Measurements from ENCODE around the gene TNRC6C. TPM values are rescaled to one million over a fixed set of nuclear protein-coding genes. Genes with fewer than 3 reads are reported as not detected.

Gene TNRC6C
- total RNA-seq, 2 experiments from 2014 or later, result 10.9 to 15.6 TPM

- H3K27ac Mint-ChIP-seq, result no peak overlapping the region
- H3K36me3 Mint-ChIP-seq, result no peaks in the 10 kb centered on the region
- ChIA-PET POLR2A (interaction anchor here (0.8 kb wide), 1 partner anchor 9 kb away, joined by 4 read pairs; no protein-coding TSS in a partner anchor), CTCF (interaction anchor here (0.7 to 1.7 kb wide), 2 partner anchors 9 to 76 kb away, joined by 3 read pairs; no protein-coding TSS in a partner anchor)
- intact Hi-C loops (cut with micrococcal nuclease), result no loop called here
- H3K27me3 Mint-ChIP-seq, result peaks cover 3% of the 10 kb centered on the region
- DNase-seq, result no peak
- peaks cover 14% of the 10 kb centered on the region for H3K4me1 Mint-ChIP-seq (ENCODE audit: low read depth)
- no peaks in the 10 kb centered on the region for H3K9me3 Mint-ChIP-seq
- no peak overlapping the region for H3K4me3 Mint-ChIP-seq
Observed at GRCh38 chr17:77936881-77937280, 21.6 kb upstream of the TNRC6C start.

GRCh38 chr17:77941004-77941403, 17.5 kb upstream of the TNRC6C start:
- intact Hi-C loops (cut with micrococcal nuclease), result no loop called here
- ChIA-PET POLR2A (no interaction called here), CTCF (no interaction called here)
- H3K4me3 Mint-ChIP-seq, result no peak overlapping the region
- H3K4me1 Mint-ChIP-seq (ENCODE audit: low read depth), result no peaks in the 10 kb centered on the region
- no peak overlapping the region for H3K27ac Mint-ChIP-seq
- DNase-seq, result no peak
- H3K9me3 Mint-ChIP-seq, result no peaks in the 10 kb centered on the region
- H3K27me3 Mint-ChIP-seq, result no peaks in the 10 kb centered on the region
- H3K36me3 Mint-ChIP-seq, result no peaks in the 10 kb centered on the region

GRCh38 chr17:77942112-77942988, 16.2 kb upstream of the TNRC6C start:
- POLR2A ChIA-PET, result no interaction called here
- CTCF ChIA-PET, result no interaction called here
- no peaks in the 10 kb centered on the region for H3K4me1 Mint-ChIP-seq (ENCODE audit: low read depth)
- peaks cover 3% of the 10 kb centered on the region for H3K27me3 Mint-ChIP-seq
- intact Hi-C loops (cut with micrococcal nuclease), result no loop called here
- no peak overlapping the region for H3K4me3 Mint-ChIP-seq
- no peaks in the 10 kb centered on the region for H3K9me3 Mint-ChIP-seq
- no peaks in the 10 kb centered on the region for H3K36me3 Mint-ChIP-seq
- no peak overlapping the region for H3K27ac Mint-ChIP-seq
- no peak for DNase-seq

DNA sequence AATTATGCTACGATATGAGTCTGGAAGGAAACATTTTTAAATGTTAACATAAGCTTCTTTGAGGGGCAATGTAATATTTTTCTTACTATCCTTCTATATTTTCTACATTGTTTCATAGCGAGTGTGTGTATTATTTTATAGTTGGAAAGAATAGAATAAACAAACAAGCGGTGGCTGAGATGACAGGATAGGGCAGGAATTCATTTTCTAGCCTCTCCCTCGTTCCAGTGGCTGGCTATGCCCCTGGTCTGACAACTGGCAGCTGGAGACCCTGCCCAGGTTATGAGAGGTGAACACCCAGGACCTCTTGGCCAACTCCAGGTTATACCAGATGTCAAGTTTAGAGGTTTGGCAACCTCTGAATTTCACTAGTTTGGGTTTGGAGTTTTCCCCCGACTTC, 14.5 kb upstream of the TNRC6C start:
- no peak overlapping the region for H3K27ac Mint-ChIP-seq
- H3K4me1 Mint-ChIP-seq (ENCODE audit: low read depth), result no peaks in the 10 kb centered on the region
- H3K36me3 Mint-ChIP-seq, result no peaks in the 10 kb centered on the region
- peaks cover 3% of the 10 kb centered on the region for H3K27me3 Mint-ChIP-seq
- no peak overlapping the region for H3K4me3 Mint-ChIP-seq
- POLR2A ChIA-PET, result no interaction called here
- H3K9me3 Mint-ChIP-seq, result no peaks in the 10 kb centered on the region
- CTCF ChIA-PET, result no interaction called here
- DNase-seq, result no peak
- intact Hi-C loops (cut with micrococcal nuclease), result no loop called here

DNA sequence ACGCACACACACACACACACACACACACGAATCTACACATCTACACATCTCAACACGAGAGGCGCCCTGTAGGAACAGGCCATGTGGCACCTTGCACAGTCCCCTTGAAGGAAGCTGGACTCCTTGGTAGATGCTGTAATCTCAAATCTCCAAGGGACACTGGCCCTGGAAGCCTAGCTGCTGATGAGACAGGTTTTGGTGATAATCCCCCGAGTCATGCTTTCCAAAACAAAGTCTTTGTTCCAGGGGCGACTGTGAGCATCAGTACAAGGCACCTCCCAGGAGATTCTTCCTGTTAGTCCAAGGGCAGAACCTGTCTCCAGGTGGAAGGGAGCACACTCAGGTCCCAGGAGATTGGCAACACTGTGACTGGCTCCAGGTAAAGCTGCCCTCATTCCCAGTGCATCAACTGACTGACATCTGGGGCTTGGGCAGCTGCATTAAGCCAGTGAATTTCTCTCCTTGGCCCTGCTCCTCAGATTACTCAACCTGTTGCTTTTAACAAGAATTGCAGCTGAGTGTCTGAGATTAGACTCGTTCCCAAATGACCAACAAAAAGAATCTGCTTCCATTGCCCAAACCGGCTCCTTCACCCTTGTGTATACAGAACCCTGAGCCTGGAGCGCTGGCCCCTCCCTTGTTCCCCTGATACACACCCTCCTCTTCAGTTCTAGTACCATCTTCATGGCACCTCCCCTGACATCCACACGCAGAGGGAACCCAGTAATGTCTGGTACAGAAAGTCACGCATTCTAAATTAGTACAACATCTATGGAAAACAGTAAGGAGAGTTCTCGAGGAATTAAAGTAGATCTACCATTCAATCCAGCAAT, 13.9 kb upstream of the TNRC6C start:
- no peaks in the 10 kb centered on the region for H3K36me3 Mint-ChIP-seq
- no peak for DNase-seq
- intact Hi-C loops (cut with micrococcal nuclease), result no loop called here
- no peak overlapping the region for H3K4me3 Mint-ChIP-seq
- POLR2A ChIA-PET, result no interaction called here
- CTCF ChIA-PET, result no interaction called here
- H3K27me3 Mint-ChIP-seq, result peaks cover 3% of the 10 kb centered on the region
- no peaks in the 10 kb centered on the region for H3K4me1 Mint-ChIP-seq (ENCODE audit: low read depth)
- no peak overlapping the region for H3K27ac Mint-ChIP-seq
- H3K9me3 Mint-ChIP-seq, result no peaks in the 10 kb centered on the region

DNA sequence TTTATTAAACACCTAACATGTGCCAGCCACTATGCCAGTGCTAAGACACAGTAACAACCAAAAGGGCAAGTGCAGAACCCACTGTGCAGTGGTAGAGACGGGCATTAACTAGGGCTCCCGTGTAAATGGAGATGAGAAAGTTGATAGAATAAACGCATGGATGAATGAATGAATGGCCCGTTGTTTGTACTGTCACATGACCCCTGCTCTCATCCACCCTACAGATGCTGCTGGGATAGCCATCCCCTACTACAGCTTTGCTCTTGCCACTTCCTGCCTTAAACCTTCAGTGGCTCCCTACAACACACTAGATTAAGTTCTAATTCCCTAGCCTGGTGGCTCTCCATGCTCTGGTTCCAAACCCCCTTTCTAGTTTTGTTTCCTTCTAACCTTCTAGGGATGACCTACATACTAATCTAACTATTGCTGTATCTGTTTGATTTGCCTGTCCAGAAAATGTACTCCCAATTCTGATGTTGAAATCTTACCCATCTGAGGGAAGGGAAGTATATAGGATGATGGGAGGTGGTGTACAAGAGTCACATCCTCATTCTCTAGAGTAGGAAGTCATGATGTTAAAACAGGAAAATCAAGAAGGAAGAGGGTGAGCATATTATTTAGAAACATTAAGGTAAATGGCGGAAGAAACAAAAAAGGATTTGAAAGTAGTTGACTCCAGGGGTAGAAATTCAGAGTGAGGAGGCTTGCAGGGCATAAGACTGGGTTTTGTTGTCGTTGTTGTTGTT, 11.4 kb upstream of the TNRC6C start:
- no peaks in the 10 kb centered on the region for H3K36me3 Mint-ChIP-seq
- H3K4me1 Mint-ChIP-seq (ENCODE audit: low read depth), result no peaks in the 10 kb centered on the region
- H3K9me3 Mint-ChIP-seq, result no peaks in the 10 kb centered on the region
- H3K27ac Mint-ChIP-seq, result no peak overlapping the region
- POLR2A ChIA-PET, result interaction anchor here (1.4 kb wide), 1 partner anchor 11 kb away, joined by 3 read pairs; the partner anchor contains the start of gene TNRC6C
- no peak overlapping the region for H3K4me3 Mint-ChIP-seq
- H3K27me3 Mint-ChIP-seq, result peaks cover 6% of the 10 kb centered on the region
- intact Hi-C loops (cut with micrococcal nuclease), result no loop called here
- CTCF ChIA-PET, result interaction anchor here (1.1 to 1.5 kb wide), 2 partner anchors 10 to 73 kb away, joined by 3 read pairs; no protein-coding TSS in a partner anchor
- DNase-seq, result no peak

GRCh38 chr17:77948690-77949114, 9.8 kb upstream of the TNRC6C start:
- intact Hi-C loops (cut with micrococcal nuclease), result no loop called here
- CTCF ChIA-PET, result no interaction called here
- Mint-ChIP-seq H3K27ac (no peak overlapping the region), H3K36me3 (no peaks in the 10 kb centered on the region), H3K27me3 (peaks cover 6% of the 10 kb centered on the region), H3K4me3 (no peak overlapping the region), H3K4me1 (ENCODE audit: low read depth) (peaks cover 2% of the 10 kb centered on the region), H3K9me3 (no peaks in the 10 kb centered on the region)
- no peak for DNase-seq
- POLR2A ChIA-PET, result no interaction called here

GRCh38 chr17:77951123-77951522, 7.4 kb upstream of the TNRC6C start:
- peaks cover 2% of the 10 kb centered on the region for H3K4me1 Mint-ChIP-seq (ENCODE audit: low read depth)
- no peak for DNase-seq
- no peak overlapping the region for H3K4me3 Mint-ChIP-seq
- H3K27me3 Mint-ChIP-seq, result peaks cover 6% of the 10 kb centered on the region
- no peak overlapping the region for H3K27ac Mint-ChIP-seq
- H3K9me3 Mint-ChIP-seq, result no peaks in the 10 kb centered on the region
- ChIA-PET CTCF (no interaction called here), POLR2A (no interaction called here)
- no peaks in the 10 kb centered on the region for H3K36me3 Mint-ChIP-seq
- intact Hi-C loops (cut with micrococcal nuclease), result no loop called here

- no peak overlapping the region for H3K27ac Mint-ChIP-seq
- no peak for DNase-seq
- POLR2A ChIA-PET, result no interaction called here
- intact Hi-C loops (cut with micrococcal nuclease), result no loop called here
- no peak overlapping the region for H3K4me3 Mint-ChIP-seq
- no peaks in the 10 kb centered on the region for H3K36me3 Mint-ChIP-seq
- H3K27me3 Mint-ChIP-seq, result peaks cover 3% of the 10 kb centered on the region
- no peaks in the 10 kb centered on the region for H3K9me3 Mint-ChIP-seq
- peaks cover 6% of the 10 kb centered on the region for H3K4me1 Mint-ChIP-seq (ENCODE audit: low read depth)
- CTCF ChIA-PET, result no interaction called here
Observed at GRCh38 chr17:77952368-77952767, 6.1 kb upstream of the TNRC6C start.

- DNase-seq, result no peak
- peaks cover 2% of the 10 kb centered on the region for H3K36me3 Mint-ChIP-seq
- POLR2A ChIA-PET, result interaction anchor here (0.9 to 2.3 kb wide), 14 partner anchors 10 to 536 kb away, joined by 3 to 15 read pairs (median 4); no protein-coding TSS in a partner anchor
- H3K27me3 Mint-ChIP-seq, result no peaks in the 10 kb centered on the region
- no peaks in the 10 kb centered on the region for H3K9me3 Mint-ChIP-seq
- CTCF ChIA-PET, result interaction anchor here (1.2 to 1.3 kb wide), 4 partner anchors 24 to 114 kb away, joined by 3 to 7 read pairs (median 5); no protein-coding TSS in a partner anchor
- peak overlapping the region; percentile 94 for H3K4me3 Mint-ChIP-seq
- intact Hi-C loops (cut with micrococcal nuclease), result loop anchor here (5.0 kb wide), 1 partner anchor 75 kb away; no protein-coding TSS in a partner anchor
- peak overlapping the region; percentile 82 for H3K27ac Mint-ChIP-seq
- H3K4me1 Mint-ChIP-seq (ENCODE audit: low read depth), result peaks cover 31% of the 10 kb centered on the region
Observed at GRCh38 chr17:77957235-77957856, 1.2 kb upstream of the TNRC6C start.

DNA sequence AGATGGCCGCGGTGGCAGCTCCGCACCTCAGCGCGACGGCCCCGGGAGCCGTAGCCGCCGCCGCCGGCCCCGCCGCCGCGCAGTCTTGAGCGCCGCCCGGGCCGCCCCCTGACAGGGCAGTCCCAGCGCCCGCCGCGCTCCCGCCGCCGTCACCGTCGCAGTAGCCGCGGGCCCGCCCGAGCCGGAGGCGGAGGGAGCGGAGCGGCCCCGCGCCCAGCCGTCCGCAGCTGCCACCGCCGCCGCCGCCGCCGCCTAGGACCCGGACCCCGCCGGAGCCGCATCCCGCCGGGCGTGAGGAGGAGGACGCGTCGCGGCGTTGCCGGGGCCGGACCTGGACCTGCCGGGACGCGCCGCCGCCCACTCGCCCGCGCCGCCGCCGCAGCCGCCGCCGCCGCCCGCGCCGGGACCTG, 218 bp downstream of the TNRC6C start:
- Mint-ChIP-seq H3K27ac (no peak overlapping the region), H3K4me1 (ENCODE audit: low read depth) (peaks cover 41% of the 10 kb centered on the region)
- POLR2A ChIA-PET, result interaction anchor here (0.6 to 2.3 kb wide), 31 partner anchors 9 to 582 kb away, joined by 3 to 15 read pairs (median 5); partner anchors contain the start of gene TMC8

More for the DNA sequence above, 218 bp downstream of the TNRC6C start:
- Mint-ChIP-seq H3K4me3 (no peak overlapping the region), H3K27me3 (no peaks in the 10 kb centered on the region), H3K9me3 (no peaks in the 10 kb centered on the region), H3K36me3 (peaks cover 2% of the 10 kb centered on the region)
- intact Hi-C loops (cut with micrococcal nuclease), result loop anchor here (1.0 to 5.0 kb wide), 4 partner anchors 76 to 292 kb away; no protein-coding TSS in a partner anchor
- CTCF ChIA-PET, result interaction anchor here (0.6 to 1.2 kb wide), 4 partner anchors 8 to 511 kb away, joined by 3 to 15 read pairs (median 5); no protein-coding TSS in a partner anchor
- no peak for DNase-seq
